Mesothelial cell of epicardium (in vitro differentiated cells): ENCODE results near the gene ABCA3. TPM values are rescaled to one million over a fixed set of nuclear protein-coding genes. Genes with fewer than 3 reads are reported as not detected.

Experiments used
- DNase-seq, 2 experiments: peaks; one replicate each; pipeline ENCODE4 v3.0.0; 2021; ENCODE audit warnings: low spot score in 2 of 2; ENCODE audit not compliant: unreplicated experiment in 2 of 2
- H3K27ac Mint-ChIP-seq: 2 replicates; pipeline ENCODE4 v1.8.0; 2021; ENCODE audit warnings: mixed read lengths
- H3K27me3 Mint-ChIP-seq: 2 replicates; pipeline ENCODE4 v1.8.0; 2021; ENCODE audit warnings: low read depth, mixed read lengths
- H3K36me3 Mint-ChIP-seq: 2 replicates; pipeline ENCODE4 v1.8.0; 2021; ENCODE audit warnings: mixed read lengths
- H3K4me1 Mint-ChIP-seq: 2 replicates; pipeline ENCODE4 v1.8.0; 2021; ENCODE audit warnings: mixed read lengths
- H3K4me3 Mint-ChIP-seq: 2 replicates; pipeline ENCODE4 v1.8.0; 2021; ENCODE audit warnings: mild to moderate bottlenecking, moderate library complexity, mixed read lengths
- H3K9me3 Mint-ChIP-seq: 2 replicates; pipeline ENCODE4 v1.8.0; 2021; ENCODE audit warnings: mixed read lengths
- total RNA-seq: library from RNA; stranded (reverse); gene quantifications from 3 replicates; pipeline ENCODE4 v1.2.1, GENCODE V29; 2021
- TF ChIP-seq, protein P1 (sequence below): fragments of 200-600 bp; sonication (generic); IDR thresholded peaks from one replicate; pipeline ENCODE4 v1.5.0; 2021; ENCODE audit warnings: antibody characterized with exemption; ENCODE audit not compliant: unreplicated experiment

Gene ABCA3
- total RNA-seq, 1 donor from 2014 or later, result 3.5 TPM

DNA sequence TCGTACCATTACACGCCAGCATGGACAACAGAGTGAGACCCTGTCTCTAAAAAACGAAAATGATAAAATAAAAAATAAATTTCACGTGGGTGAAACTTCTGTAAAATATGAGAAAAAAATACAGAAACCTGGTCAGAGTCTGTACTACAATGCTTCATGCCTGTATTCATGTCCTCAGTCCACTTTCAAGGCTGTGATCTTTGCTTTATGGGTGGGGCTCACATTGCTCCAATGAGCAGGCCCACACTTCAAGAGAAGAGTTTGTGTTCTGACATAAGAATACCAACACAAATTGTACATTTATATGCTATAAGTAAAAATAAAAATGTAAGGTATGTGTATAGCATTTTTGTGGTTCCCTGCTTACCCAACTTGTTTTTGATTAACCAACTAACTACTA, 32.2 kb upstream of the ABCA3 start:
- no peak for DNase-seq
- TF ChIP-seq, protein P1, sequence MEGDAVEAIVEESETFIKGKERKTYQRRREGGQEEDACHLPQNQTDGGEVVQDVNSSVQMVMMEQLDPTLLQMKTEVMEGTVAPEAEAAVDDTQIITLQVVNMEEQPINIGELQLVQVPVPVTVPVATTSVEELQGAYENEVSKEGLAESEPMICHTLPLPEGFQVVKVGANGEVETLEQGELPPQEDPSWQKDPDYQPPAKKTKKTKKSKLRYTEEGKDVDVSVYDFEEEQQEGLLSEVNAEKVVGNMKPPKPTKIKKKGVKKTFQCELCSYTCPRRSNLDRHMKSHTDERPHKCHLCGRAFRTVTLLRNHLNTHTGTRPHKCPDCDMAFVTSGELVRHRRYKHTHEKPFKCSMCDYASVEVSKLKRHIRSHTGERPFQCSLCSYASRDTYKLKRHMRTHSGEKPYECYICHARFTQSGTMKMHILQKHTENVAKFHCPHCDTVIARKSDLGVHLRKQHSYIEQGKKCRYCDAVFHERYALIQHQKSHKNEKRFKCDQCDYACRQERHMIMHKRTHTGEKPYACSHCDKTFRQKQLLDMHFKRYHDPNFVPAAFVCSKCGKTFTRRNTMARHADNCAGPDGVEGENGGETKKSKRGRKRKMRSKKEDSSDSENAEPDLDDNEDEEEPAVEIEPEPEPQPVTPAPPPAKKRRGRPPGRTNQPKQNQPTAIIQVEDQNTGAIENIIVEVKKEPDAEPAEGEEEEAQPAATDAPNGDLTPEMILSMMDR, result no peak
- Mint-ChIP-seq H3K27me3 (peaks cover 13% of the 10 kb centered on the region), H3K9me3 (no peaks in the 10 kb centered on the region), H3K36me3 (no peaks in the 10 kb centered on the region), H3K4me3 (no peak overlapping the region), H3K27ac (no peak overlapping the region), H3K4me1 (peaks cover 13% of the 10 kb centered on the region)

- H3K4me1 Mint-ChIP-seq, result peaks cover 18% of the 10 kb centered on the region
- TF ChIP-seq, protein P1, result no peak
- no peaks in the 10 kb centered on the region for H3K36me3 Mint-ChIP-seq
- H3K9me3 Mint-ChIP-seq, result no peaks in the 10 kb centered on the region
- DNase-seq, result no peak
- H3K27me3 Mint-ChIP-seq, result peaks cover 13% of the 10 kb centered on the region
- H3K4me3 Mint-ChIP-seq, result no peak overlapping the region
- no peak overlapping the region for H3K27ac Mint-ChIP-seq
Measured at GRCh38 chr16:2371421-2371820, 30.9 kb upstream of the ABCA3 start.

- H3K4me3 Mint-ChIP-seq, result no peak overlapping the region
- peaks cover 13% of the 10 kb centered on the region for H3K27me3 Mint-ChIP-seq
- H3K36me3 Mint-ChIP-seq, result no peaks in the 10 kb centered on the region
- H3K27ac Mint-ChIP-seq, result no peak overlapping the region
- TF ChIP-seq, protein P1, result no peak
- no peak for DNase-seq
- H3K9me3 Mint-ChIP-seq, result no peaks in the 10 kb centered on the region
- H3K4me1 Mint-ChIP-seq, result peaks cover 25% of the 10 kb centered on the region
Measured at GRCh38 chr16:2370721-2371120, 30.2 kb upstream of the ABCA3 start.

- Mint-ChIP-seq H3K4me3 (no peak overlapping the region), H3K4me1 (peaks cover 39% of the 10 kb centered on the region), H3K27me3 (peaks cover 17% of the 10 kb centered on the region), H3K36me3 (no peaks in the 10 kb centered on the region), H3K27ac (no peak overlapping the region), H3K9me3 (no peaks in the 10 kb centered on the region)
- no peak for DNase-seq
- TF ChIP-seq, protein P1, result no peak
Measured at GRCh38 chr16:2366660-2367309, 26.3 kb upstream of the ABCA3 start.

DNA sequence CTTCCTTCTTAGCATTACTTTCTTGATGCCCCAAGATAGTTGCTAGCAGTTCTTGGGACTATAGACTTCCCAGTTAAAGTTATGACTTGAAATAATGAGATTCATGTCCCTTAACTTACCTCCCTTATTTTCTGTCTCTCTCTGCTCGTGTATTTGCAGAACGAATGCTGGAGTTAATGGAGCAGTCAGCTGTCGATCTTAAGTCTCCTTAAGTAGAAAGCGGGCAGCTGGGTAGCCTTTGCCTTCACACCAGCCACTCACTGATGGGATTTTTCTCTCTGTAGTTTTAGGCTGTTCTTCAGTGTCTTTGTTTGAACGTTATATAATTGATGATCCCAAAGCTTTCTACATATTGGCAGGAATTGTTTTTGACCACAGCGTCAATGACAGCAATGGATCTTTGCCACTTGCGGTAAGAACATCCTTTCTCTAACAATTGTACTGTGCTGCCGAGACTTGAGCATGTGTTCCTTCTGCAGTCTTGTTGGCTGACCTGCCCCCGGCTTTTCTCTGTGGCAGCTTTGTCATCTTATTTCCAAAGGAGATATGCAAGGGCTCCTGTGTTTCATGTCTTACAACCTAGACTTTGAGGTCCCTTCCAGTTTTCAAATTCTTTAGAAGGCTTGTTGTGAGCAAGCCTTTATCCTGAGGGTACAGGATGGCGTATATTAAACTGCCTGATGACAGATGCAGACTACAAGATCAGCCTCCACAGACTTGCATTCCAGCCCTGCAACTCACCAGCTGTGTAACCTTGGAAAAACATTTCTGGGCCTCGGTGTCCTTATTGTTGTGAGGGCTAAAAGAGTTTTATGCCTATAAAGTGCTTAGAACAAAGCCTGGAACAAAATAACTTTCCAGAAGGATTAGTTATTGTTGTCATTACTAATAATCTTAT, 25.1 kb upstream of the ABCA3 start:
- Mint-ChIP-seq H3K27ac (peak overlapping the region; percentile 85), H3K36me3 (no peaks in the 10 kb centered on the region), H3K4me1 (peaks cover 33% of the 10 kb centered on the region), H3K27me3 (peaks cover 20% of the 10 kb centered on the region), H3K9me3 (no peaks in the 10 kb centered on the region), H3K4me3 (peak overlapping the region; percentile 5)
- no peak for DNase-seq
- TF ChIP-seq, protein P1, result no peak
